Lower leg skin (tissue), 3 donors: ENCODE measurements around the gene FGD3.

Experiments
- CTCF ChIP-seq, 3 donors: fragments of 450-650 bp; IDR thresholded peaks; one replicate each; pipeline ENCODE4 v1.5.1; 2016; ENCODE audit warnings: antibody characterized with exemption in 3 of 3, mild to moderate bottlenecking in 3 of 3, moderate library complexity in 2 of 3
- POLR2A ChIP-seq, 2 donors: fragments of 450-650 bp; IDR thresholded peaks; one replicate each; pipeline ENCODE4 v1.6.1; 2016 to 2017; ENCODE audit warnings: antibody characterized with exemption in 2 of 2, mild to moderate bottlenecking in 1 of 2, moderate library complexity in 1 of 2

- TF ChIP-seq CTCF (IDR thresholded peaks at IDR 0.05) (no peak), POLR2A (IDR thresholded peaks at IDR 0.05) (no peak)
Measured at GRCh38 chr9:92964607-92965060, 17.3 kb downstream of the FGD3 start.
